Stimulated activated CD4-positive, alpha-beta T cell treated with anti-CD3 and anti-CD28 coated beads, Interleukin-1b, Interleukin-23, amount 100 ng/mL, for 4 hours (primary cell): ENCODE results near the gene SERPINE2.
A peak's percentile ranks its signal among the peaks of the same experiment; 100 is the strongest.
"Not testable (repeated sequence)": the region's sequence is repeated elsewhere in the genome, so short reads cannot be mapped to it uniquely, and the experiment has no call there.

ENCODE experiments used
- DNase-seq, 2 donors: peaks; one replicate each; pipeline ENCODE4 v3.0.0-alpha.2; 2020; ENCODE audit warnings: low read depth in 2 of 2

SERPINE2 gene

GRCh38 chr2:224014336-224014735 is 24.8 kb downstream of the SERPINE2 start:
- no peak for DNase-seq

GRCh38 chr2:224011837-224012236 is 27.2 kb downstream of the SERPINE2 start:
- no peak for DNase-seq

- DNase-seq = no peak
Observed at GRCh38 chr2:224009605-224010315, 29.3 kb downstream of the SERPINE2 start.

GRCh38 chr2:224008702-224009261 is 30.3 kb downstream of the SERPINE2 start:
- no peak for DNase-seq

GRCh38 chr2:224004105-224004695 is 34.9 kb downstream of the SERPINE2 start:
- no peak for DNase-seq

GRCh38 chr2:224000662-224001061 is 38.4 kb downstream of the SERPINE2 start:
- DNase-seq = not testable (repeated sequence)

DNA sequence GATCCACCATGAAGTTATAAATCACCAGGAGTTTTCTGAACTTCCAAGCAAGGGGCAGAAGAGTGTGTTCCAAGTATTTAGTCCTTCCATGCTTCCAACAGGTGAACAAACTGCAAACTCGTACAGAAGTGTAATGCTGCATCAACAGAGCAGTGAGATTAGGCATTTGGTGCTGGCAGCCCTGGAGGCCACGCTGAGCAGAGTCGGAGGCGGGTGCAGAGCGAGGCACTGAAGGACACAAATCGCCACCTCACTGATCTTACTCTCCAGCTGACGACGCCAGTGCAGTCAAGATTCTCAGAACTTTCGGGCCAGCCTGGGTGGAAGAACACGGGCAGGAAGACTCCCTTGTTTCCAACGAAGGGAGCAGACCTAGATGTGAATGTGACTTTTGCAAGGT is 39.2 kb downstream of the SERPINE2 start:
- DNase-seq = no peak

- no peak for DNase-seq
Observed at GRCh38 chr2:223998948-223999347, 40.1 kb downstream of the SERPINE2 start.

- no peak for DNase-seq
Observed at GRCh38 chr2:223997938-223998337, 41.1 kb downstream of the SERPINE2 start.

DNA sequence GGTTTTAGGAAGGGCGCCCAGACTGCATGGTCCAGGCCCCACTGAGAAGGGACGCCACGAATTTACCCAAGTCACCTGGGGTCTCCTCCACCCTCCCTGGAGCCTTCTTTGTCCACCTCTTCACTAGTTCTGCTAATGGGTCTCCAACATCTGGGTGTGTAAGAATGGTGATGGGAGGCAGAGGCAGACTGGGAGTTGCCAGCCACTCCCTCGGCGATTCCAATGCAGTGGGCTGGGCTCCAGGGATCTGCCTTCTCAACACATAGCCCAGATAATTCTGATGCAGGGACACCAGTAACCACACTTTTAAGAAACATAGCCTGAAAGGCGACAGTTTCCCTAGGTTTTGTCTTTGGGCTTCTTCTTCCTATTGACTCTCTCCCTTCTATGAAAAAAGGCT is 42.7 kb downstream of the SERPINE2 start:
- DNase-seq = no peak

DNA sequence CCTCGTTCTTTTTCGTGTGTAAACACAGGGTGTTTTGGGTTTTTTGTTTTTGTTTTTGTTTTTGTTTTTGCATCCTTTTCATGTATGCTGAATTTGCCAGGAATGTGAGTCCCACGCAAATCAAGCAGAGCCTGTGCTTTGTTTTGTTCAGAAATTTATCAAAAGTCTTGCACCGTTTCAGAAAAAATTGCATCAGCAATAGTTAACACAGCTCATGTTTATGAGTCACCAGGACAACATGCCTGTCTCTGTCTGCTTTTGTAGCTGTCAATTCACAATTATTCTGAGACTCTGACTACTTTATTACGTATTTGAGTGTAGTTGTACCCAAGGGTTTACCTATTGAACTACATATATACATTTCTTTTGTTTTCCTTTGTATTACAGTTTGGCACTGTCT is 43.5 kb downstream of the SERPINE2 start:
- DNase-seq = no peak

GRCh38 chr2:223994562-223995162 is 44.4 kb downstream of the SERPINE2 start:
- no peak for DNase-seq

DNA sequence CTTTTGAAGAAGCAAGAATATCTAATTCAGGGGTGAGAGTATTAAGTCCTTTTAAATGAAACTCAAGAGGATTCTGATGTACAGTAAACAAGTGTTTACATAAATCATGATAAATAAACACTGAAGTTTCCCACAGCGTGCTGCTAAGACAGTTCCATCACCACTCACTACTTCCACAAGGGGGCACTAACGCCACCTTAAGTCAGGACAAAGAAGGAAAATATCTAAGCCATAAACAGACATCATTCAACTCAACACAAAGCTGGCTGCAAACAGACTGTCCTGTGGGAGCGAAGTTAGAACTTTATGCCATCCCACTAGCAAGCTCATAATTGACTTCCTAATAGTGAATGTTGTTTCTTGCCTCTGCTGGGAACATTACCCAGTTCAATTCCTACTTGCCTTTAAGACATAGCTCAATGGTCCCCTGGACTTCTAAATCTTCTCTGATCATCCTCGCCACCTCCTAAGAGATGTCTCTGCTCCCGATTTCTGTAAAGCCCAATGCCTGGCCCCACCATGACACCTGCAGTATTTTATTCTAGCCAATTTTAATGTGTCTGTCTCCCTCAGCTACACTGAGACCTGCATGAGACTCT is 45.4 kb downstream of the SERPINE2 start:
- peak; percentile 27 to 57 for DNase-seq

- DNase-seq = no peak
Observed at GRCh38 chr2:223991611-223992010, 47.5 kb downstream of the SERPINE2 start.

DNA sequence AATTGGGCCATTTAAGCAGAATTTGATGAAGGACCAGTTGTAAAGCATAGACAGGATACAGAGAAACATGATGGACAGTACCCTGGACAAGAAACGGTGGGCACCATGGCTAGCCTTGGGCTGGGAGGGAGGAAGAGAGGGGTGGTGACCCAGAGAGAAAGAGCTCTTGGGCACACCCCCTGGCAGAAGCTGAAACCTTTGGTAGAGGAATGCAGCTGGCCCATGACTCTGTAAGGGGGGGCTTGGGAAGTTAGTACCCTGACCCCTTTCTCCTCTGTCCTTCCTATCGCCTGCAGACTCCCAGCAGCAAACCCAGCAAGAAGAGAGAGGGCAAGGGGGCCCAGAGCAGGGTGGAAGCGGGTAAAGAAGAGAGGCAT is 49.2 kb downstream of the SERPINE2 start:
- no peak for DNase-seq

DNA sequence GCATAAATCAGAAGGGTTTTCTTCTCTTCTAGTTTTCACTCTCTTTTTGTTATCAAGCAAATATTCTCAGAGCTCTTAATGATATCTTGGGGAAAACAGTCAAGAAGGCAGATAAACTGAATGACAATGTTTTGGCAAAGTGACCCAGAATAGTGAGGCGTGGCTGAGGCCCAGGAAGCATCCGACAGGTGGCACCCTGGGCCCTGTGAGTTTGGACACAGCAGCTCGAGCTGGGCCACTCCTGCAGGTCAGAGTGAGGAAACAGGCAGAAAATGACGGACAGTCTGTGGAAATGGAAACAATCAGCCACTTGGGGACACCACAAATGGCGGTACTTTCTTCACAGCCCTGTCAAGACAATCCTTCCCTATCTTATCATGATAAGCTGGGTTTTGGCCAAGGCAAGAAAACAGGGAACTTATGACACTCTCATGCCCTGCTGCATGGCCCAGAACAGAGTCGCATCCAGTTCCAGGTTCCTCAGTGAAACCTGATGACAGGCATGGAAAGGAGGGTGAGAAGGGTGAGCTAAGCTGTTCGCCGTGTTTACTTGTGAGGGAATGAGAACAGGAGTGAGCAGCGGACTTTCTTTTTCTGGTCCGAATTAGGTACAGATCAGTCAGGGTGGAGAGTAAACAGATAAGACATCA is 49.8 kb downstream of the SERPINE2 start:
- no peak for DNase-seq

DNA sequence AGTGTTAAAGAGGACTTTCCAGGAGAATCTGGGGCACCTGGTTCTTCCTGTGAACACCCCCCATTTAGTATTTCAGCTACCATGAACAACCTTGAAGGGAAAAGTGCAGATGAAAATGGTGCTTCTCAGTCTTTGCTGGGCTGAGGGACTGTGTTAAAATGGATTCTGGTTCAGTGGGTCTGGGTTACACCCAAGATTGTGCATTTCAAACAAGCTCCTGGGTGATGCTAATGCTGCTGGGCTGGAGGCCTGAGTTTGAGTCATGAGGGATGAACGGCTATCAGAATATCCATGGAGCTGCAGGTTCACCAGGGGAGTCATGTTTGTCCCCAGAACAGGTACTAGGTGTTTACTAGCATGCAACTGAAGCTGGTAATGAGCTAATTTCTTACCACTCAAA is 57.8 kb downstream of the SERPINE2 start:
- DNase-seq = no peak

DNA sequence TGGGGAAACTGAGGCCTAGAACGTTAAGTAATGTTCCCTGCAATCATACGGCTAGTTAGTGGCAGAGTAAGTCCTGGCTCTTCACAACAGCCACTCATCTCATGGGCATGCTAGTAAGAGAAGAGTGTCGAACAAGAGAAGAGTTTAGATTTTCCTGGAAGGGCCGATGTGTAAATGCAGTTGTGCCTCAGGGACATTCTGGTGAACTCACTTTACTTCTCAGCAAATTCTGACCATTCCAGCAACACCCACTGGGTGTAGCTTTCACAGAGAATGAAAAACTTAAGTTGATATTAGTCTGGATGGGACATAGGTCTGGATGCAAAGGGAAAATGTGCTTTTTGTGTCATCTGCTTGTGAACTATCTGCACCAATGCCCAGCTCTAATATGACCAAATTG is 58.3 kb downstream of the SERPINE2 start:
- no peak for DNase-seq

- no peak for DNase-seq
Observed at GRCh38 chr2:223980397-223980735, 58.7 kb downstream of the SERPINE2 start.

- no peak for DNase-seq
Observed at GRCh38 chr2:223979730-223980396, 59.2 kb downstream of the SERPINE2 start.

GRCh38 chr2:223978451-223978850 is 60.6 kb downstream of the SERPINE2 start:
- no peak for DNase-seq
